C4-2B (cell line): Measurements from ENCODE around the gene PIK3AP1.

Experiments
- ZFX ChIP-seq: fragments of 450-650 bp; IDR thresholded peaks from 2 replicates; pipeline ENCODE4 v1.6.1; 2017
- TF ChIP-seq, protein P1 (sequence below): fragments of 450-650 bp; conservative IDR thresholded peaks from 2 replicates; pipeline ENCODE4 v1.5.1; 2017; ENCODE audit warnings: mild to moderate bottlenecking

DNA sequence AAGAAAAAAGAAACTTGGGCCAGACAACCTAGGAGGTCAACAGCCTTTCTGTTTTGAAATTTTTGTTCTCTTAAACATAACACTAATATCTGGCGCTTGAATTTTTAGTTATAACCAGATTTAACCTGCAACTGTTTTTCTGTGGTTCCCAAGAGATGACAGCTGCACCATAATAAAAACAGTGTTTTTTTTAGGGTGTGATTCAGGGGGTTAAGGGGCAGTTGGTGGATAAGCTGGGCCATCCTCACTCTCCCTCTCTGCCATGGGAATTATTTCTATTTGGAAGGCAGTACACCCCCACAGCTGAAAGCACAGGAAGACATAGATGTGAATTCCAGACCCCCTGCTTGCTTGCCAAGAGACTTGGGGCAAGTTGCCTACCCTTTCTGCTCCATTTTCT lies 113.4 kb downstream of the PIK3AP1 start:
- TF ChIP-seq, protein P1, sequence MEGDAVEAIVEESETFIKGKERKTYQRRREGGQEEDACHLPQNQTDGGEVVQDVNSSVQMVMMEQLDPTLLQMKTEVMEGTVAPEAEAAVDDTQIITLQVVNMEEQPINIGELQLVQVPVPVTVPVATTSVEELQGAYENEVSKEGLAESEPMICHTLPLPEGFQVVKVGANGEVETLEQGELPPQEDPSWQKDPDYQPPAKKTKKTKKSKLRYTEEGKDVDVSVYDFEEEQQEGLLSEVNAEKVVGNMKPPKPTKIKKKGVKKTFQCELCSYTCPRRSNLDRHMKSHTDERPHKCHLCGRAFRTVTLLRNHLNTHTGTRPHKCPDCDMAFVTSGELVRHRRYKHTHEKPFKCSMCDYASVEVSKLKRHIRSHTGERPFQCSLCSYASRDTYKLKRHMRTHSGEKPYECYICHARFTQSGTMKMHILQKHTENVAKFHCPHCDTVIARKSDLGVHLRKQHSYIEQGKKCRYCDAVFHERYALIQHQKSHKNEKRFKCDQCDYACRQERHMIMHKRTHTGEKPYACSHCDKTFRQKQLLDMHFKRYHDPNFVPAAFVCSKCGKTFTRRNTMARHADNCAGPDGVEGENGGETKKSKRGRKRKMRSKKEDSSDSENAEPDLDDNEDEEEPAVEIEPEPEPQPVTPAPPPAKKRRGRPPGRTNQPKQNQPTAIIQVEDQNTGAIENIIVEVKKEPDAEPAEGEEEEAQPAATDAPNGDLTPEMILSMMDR: no peak
- TF ChIP-seq ZFX: no peak
